Epithelial cell of proximal tubule (primary cell): ENCODE data around the gene ACTL6B. TPM values are rescaled to one million over a fixed set of nuclear protein-coding genes. Genes with fewer than 3 reads are reported as not detected.

Source experiments
- DNase-seq: peaks from one replicate; pipeline ENCODE4 v3.0.0-alpha.2; 2011; ENCODE audit warnings: low read depth
- H3K4me3 ChIP-seq: 2 replicates; pipeline ENCODE4 v1.5.1; 2011; ENCODE audit warnings: low read depth, mild to moderate bottlenecking, low read length
- total RNA-seq: library from RNA; depleted of rRNA; stranded (reverse); fragments of >200 nt; gene quantifications from 2 replicates; pipeline ENCODE4 v1.2.3, GENCODE V29; 2015
- TF ChIP-seq, protein P1 (sequence below): conservative IDR thresholded peaks from 2 replicates; pipeline ENCODE4 v1.5.1; 2012; ENCODE audit warnings: low read depth, mild to moderate bottlenecking, low read length

The ACTL6B gene
- total RNA-seq, 1 donor from 2014 or later = not detected

DNA sequence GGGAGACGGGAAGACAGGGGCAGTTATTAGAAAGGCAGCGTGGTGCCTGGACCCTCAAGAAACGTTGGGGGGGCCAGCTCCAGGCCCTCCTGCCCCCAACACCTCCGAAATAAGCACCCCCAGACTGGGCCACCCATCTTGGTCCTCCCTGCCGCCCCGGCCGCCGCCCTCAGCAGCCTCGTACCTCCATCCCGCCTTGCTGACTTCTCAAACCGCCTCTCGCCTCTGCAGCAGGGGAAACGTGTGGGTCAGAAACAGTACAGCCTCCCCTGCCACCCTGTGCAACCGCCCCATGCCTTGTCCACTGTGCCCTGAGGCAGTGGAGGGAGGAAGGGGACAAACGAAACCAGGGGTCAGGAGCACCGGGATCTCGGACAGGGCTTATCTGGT, 30.6 kb upstream of the ACTL6B start:
- TF ChIP-seq, protein P1, sequence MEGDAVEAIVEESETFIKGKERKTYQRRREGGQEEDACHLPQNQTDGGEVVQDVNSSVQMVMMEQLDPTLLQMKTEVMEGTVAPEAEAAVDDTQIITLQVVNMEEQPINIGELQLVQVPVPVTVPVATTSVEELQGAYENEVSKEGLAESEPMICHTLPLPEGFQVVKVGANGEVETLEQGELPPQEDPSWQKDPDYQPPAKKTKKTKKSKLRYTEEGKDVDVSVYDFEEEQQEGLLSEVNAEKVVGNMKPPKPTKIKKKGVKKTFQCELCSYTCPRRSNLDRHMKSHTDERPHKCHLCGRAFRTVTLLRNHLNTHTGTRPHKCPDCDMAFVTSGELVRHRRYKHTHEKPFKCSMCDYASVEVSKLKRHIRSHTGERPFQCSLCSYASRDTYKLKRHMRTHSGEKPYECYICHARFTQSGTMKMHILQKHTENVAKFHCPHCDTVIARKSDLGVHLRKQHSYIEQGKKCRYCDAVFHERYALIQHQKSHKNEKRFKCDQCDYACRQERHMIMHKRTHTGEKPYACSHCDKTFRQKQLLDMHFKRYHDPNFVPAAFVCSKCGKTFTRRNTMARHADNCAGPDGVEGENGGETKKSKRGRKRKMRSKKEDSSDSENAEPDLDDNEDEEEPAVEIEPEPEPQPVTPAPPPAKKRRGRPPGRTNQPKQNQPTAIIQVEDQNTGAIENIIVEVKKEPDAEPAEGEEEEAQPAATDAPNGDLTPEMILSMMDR = no peak
- H3K4me3 ChIP-seq = no peak overlapping the region
- DNase-seq = no peak

DNA sequence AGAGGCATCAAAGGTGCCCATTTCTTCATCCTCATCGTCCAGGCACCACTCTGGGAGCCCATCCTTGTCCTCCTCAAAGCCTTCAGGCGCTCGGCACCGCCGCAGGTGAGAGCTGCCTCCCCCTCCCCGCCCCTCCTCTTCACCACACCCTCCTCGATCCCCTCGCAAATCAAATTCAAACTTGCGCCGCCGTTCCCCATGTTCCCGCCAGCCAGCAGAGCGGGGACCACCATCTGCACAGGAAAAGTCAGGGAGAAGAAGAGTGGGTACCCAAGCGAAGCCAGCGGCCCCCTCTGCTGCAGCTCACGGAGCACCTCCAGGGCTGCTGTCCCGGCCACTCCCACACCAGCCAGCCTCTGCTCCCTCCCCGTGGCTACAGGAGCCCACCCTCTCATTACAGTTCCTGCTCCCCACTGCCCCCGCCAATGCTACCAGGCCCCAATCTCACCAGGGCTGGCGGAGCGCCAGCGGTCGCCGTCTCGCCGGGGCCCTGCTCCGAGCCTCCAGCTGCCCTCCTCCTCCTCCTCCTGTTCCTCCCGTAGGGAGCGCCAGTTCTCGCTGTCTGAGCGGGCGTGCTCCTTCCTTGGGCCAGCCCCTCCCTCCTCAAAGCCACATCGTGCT, 30.1 kb upstream of the ACTL6B start:
- TF ChIP-seq, protein P1 = no peak
- H3K4me3 ChIP-seq = no peak overlapping the region
- no peak for DNase-seq

DNA sequence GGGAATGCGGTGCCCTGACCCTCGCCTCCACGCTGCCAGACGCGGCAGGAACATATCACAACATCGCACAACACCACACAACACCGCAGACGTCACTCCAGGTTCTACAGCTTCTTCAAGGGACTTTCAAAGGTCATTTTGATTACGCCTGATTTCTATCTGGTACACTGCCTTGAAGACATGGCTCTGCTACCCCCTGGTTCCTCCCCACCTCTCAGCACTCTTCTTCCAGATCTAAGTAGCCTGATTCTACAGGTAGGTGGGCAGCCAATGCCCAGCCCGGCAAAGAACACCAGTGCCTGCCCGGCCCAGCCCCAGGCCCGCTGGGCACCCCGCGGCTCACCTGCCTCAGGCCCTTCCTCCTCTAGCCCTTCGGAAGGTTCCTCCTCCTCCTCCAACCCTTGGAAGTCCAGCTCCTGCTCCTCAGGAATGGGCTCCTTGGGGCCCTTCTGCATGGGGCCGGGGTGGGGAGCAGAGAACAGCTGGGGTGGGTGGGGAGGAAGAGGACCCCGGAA, 29.4 kb upstream of the ACTL6B start:
- DNase-seq = no peak
- no peak overlapping the region for H3K4me3 ChIP-seq
- TF ChIP-seq, protein P1 = no peak

DNA sequence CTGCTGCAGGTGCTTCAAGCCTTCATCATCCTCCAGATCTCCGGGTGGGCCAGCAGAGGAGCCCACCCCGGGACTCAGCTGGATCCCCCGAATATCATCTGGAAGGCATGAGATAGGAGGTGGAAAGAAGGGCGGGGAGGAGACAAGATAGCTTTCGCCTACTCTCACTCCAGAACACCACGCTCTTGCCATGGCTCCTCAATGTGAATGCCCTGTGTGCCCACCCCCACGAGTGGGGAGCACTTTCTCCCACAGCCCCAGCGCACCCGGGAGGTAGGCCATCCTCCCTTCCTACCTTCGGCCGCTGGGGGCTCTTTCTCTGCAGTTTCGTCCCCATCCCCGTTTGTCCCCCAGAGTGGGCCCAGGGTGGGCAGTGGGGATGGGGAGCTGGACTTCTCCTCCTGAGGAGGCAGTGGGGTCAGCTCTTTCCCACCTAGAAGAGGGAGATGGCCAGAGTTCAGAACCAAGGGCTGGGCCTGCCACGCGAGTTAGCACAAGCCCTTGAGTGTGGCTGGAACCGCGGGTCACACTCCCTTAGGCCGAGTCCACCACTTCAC, 28.9 kb upstream of the ACTL6B start:
- TF ChIP-seq, protein P1 = no peak
- DNase-seq = no peak
- H3K4me3 ChIP-seq = no peak overlapping the region

DNA sequence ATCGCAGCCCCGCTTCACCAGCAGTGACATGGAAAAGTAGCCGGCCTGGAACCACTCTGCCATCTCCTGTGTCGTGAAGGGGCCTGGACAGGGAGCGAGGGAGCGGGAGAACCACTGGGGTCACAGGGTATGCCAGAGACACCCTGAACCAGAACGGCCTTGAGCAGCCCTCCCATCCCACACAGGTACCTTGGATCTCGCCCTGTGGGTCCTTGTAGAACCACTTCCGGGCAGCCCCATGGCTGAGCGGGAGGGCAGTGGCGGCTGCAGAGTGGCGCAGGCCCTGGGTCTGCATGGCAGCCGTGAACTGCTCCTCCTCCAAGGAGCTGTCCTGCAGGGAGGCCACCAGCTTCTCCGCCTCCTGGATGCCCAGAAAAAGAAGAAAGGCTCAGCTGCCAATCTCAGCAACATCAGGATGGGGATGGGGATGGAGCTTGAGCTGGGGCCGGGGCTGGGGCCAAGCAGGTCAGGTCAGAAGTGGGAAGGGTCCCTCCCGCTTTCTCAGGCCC, 28.3 kb upstream of the ACTL6B start:
- DNase-seq = no peak
- TF ChIP-seq, protein P1 = no peak

DNA sequence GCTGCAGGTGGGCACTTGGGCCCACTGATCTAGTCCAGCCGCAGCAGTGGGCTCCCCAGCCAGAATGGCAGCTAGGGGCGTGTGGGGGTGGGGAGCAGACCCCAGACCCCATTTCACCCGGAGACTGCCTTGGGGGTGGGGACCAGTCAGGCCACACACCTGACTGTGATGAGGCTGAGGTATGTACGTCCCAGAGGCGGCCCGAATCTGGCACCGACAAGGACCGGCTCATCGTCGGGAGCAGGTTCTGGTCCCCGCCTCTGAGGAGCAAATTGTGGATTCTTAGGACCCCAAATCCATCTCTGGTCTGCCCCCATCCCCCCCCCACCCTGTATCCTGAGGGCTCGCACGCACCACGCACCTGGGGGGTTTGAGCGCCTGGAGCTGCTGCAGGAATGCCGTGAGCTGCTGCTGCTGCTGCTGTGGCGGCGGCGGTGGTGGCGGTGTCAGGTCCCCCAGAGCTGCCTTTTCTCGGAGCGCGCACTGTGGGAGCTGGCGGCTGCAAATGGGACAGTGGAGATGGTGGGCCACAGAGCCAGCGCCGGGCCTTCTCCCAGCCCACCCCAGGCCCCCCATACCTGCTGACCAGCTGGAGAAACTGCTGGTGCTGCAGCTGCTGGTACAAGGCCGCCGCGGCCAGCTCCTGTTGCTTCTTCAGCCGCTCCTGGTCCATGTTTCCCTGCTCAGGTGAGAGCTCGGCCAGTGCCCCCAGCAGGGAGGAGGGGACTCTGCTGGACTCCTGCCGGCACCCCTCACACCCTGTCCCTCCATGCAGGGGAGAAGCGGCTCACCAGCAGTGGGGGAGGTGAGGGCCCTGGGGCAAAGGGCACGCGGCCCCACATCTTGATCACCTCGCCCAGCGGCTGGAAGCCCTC, 27.6 kb upstream of the ACTL6B start:
- no peak overlapping the region for H3K4me3 ChIP-seq
- no peak for DNase-seq
- TF ChIP-seq, protein P1 = no peak

More for the DNA sequence above, 28.3 kb upstream of the ACTL6B start:
- no peak overlapping the region for H3K4me3 ChIP-seq
